Stimulated activated CD8-positive, alpha-beta memory T cell treated with anti-CD3 and anti-CD28 coated beads, Interleukin-15, amount 100 ng/mL, for 4 hours (primary cell): ENCODE results near the gene CHID1.

ENCODE experiments used
- DNase-seq, 2 donors: peaks; one replicate each; pipeline ENCODE4 v3.0.0-alpha.2; 2020; ENCODE audit warnings: low read depth in 2 of 2

The CHID1 gene

GRCh38 chr11:888310-889212 is 22.0 kb downstream of the CHID1 start:
- no peak for DNase-seq

GRCh38 chr11:887589-887988 is 23.0 kb downstream of the CHID1 start:
- DNase-seq: no peak

GRCh38 chr11:886568-886967 is 24.0 kb downstream of the CHID1 start:
- no peak for DNase-seq

- DNase-seq: no peak
Measured at GRCh38 chr11:884578-885070, 26.0 kb downstream of the CHID1 start.

GRCh38 chr11:883527-883926 is 27.1 kb downstream of the CHID1 start:
- DNase-seq: no peak

- no peak for DNase-seq
Measured at GRCh38 chr11:882596-882995, 28.0 kb downstream of the CHID1 start.

GRCh38 chr11:880447-880846 is 30.2 kb downstream of the CHID1 start:
- no peak for DNase-seq

- DNase-seq: no peak
Measured at GRCh38 chr11:877565-877964, 33.0 kb downstream of the CHID1 start.

- DNase-seq: no peak
Measured at GRCh38 chr11:876545-876944, 34.1 kb downstream of the CHID1 start.

GRCh38 chr11:875769-876301 is 34.8 kb downstream of the CHID1 start:
- DNase-seq: no peak

GRCh38 chr11:875203-875602 is 35.4 kb downstream of the CHID1 start:
- no peak for DNase-seq

GRCh38 chr11:873706-874105 is 36.9 kb downstream of the CHID1 start:
- no peak for DNase-seq

GRCh38 chr11:872799-873198 is 37.8 kb downstream of the CHID1 start:
- DNase-seq: no peak

GRCh38 chr11:871472-871871 is 39.1 kb downstream of the CHID1 start:
- no peak for DNase-seq

GRCh38 chr11:870418-870817 is 40.2 kb downstream of the CHID1 start:
- DNase-seq: no peak

- DNase-seq: no peak
Measured at GRCh38 chr11:870127-870413, 40.5 kb downstream of the CHID1 start.

GRCh38 chr11:869399-870126 is 41.0 kb downstream of the CHID1 start:
- no peak for DNase-seq

- DNase-seq: no peak
Measured at GRCh38 chr11:868802-869201, 41.8 kb downstream of the CHID1 start.

- no peak for DNase-seq
Measured at GRCh38 chr11:868394-868793, 42.2 kb downstream of the CHID1 start.

GRCh38 chr11:867856-868358 is 42.7 kb downstream of the CHID1 start:
- DNase-seq: no peak

GRCh38 chr11:866481-866880 is 44.1 kb downstream of the CHID1 start:
- DNase-seq: no peak
